Activated naive CD8-positive, alpha-beta T cell treated with anti-CD3 and anti-CD28 coated beads, Interleukin-2, amount 50 U/mL, for 16 hours (primary cell): ENCODE results near the gene STAMBPL1.
"Not testable (repeated sequence)": the region's sequence is repeated elsewhere in the genome, so short reads cannot be mapped to it uniquely, and the experiment has no call there.

ENCODE experiments used
- DNase-seq: peaks from one replicate; pipeline ENCODE4 v3.0.0-alpha.2; 2020; ENCODE audit warnings: low read depth, low spot score

Gene STAMBPL1

GRCh38 chr10:88919041-88919440, 39.0 kb downstream of the STAMBPL1 start:
- no peak for DNase-seq

GRCh38 chr10:88920198-88920597, 40.2 kb downstream of the STAMBPL1 start:
- DNase-seq: no peak

DNA sequence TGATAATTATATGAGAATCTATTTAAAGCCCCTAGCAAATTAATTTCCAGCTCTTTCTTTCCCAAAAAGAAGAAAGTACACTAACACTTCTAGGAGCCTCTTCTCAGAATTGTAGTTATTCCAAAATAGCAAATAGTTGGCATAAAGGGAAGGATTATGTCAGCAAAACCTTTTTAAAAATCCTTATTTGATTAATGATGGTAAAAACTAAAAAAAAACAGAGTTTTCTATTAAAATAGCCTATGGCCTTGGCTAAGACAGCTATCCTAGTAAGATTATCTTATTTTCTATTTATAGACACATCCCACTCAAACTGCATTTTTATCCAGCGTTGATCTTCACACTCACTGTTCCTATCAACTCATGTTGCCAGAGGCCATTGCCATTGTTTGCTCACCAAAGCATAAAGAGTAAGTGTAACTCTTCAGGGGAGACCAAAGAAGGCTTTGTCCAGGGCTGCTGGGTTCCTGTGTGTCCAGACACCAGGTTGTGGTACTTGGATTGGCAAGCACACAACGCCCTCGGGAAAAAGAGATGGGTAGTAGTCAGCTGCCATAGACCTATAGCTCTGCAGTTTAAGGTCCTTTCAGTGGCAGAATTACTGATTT, 41.0 kb downstream of the STAMBPL1 start:
- no peak for DNase-seq

DNA sequence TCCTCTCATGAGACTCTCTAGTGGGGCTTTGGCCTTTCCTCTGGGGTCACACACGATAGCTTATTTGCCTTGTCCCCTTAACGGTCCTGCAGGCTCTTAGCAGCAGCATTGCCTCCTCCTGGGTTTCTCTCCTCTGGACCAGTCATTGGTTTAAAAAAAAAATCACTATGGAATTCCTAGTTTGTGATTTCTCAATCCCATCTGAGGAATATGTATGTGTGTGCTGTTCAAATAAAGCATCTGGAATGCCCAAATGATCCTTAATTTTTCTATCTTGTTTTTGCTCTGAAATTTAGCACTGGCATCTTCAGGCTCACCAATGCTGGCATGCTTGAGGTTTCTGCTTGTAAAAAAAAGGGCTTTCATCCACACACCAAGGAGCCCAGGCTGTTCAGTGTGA, 42.0 kb downstream of the STAMBPL1 start:
- no peak for DNase-seq

GRCh38 chr10:88923520-88923919, 43.5 kb downstream of the STAMBPL1 start:
- no peak for DNase-seq

GRCh38 chr10:88926566-88927415, 46.7 kb downstream of the STAMBPL1 start:
- no peak for DNase-seq

GRCh38 chr10:88927416-88927690, 47.3 kb downstream of the STAMBPL1 start:
- no peak for DNase-seq

GRCh38 chr10:88928254-88928653, 48.2 kb downstream of the STAMBPL1 start:
- no peak for DNase-seq

GRCh38 chr10:88931548-88931947, 51.5 kb downstream of the STAMBPL1 start:
- DNase-seq: no peak

GRCh38 chr10:88932029-88932428, 52.0 kb downstream of the STAMBPL1 start:
- DNase-seq: not testable (repeated sequence)

DNA sequence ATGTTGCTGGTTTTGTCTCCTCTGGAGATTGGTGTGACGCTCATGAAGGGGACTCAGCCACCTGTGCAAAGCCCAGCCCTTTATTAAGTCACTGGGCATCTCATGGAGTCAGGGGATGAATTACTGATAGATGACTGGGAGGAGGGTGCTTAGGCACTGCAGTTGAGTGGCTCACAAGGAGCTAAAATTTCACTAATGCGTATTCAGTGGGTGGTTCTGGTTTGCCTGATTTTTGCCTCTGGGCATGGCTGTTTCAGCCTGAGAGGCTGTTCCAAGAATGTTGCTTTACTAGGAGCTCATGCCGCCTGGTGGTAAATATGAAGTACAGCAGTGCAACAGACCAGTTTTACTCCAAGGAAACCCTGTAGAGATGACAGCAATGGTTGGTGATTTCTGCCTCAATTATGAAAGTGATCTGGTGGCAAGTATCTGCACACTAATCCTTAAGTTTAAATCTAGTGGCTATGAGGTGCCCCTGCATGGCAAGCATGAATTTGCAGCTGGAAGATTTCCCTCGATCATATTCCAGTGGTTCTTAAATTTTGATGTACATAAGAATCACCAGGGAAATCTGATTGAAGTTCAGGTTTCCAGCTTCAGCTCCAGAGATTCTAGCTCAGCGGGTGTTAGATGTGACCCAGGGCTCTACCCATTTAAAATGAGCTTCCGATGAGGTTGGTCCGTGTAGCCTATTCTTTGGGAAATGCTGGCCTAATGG, 52.7 kb downstream of the STAMBPL1 start:
- no peak for DNase-seq

DNA sequence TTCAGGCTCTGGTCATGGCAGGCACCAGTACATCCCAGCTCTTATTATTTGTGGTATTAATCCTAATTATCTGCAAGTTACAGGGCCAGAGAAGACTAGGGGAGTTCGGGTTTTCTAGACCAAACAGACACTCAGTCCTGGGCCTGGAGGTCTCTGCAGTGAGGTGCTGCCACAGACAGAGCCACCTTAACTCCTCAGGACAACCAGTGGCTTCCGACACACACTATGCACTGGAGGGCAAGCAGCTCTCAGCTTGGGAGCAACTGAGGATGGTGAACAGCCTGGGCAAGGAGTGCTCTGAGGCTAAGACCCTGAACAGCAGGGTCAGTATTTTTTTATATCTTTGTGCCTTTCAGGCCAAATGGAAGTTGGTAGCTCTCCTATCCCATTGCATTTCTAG, 53.5 kb downstream of the STAMBPL1 start:
- DNase-seq: no peak

GRCh38 chr10:88934900-88935672, 55.0 kb downstream of the STAMBPL1 start:
- peak; percentile 55 for DNase-seq

- no peak for DNase-seq
Observed at GRCh38 chr10:88936656-88937055, 56.6 kb downstream of the STAMBPL1 start.

GRCh38 chr10:88938039-88938438, 58.0 kb downstream of the STAMBPL1 start:
- no peak for DNase-seq

DNA sequence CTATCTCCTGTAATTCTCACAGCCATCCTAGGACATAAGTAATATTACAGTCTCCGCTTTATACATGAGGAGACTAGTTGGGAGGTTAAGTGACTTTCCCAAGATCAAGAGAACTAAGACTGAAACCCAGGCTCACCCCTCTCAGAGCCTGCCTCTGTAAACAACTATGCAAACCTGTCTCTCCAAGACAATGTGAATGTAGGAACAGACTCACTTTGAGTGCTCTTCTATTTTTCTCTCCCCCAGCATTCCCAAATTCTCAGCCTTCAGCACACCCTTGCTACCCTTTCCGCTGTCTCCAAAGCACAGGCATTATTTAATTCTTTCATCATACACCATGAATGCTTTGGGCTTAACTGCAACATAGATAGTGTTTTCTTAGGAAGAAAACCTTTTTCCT, 58.9 kb downstream of the STAMBPL1 start:
- no peak for DNase-seq

DNA sequence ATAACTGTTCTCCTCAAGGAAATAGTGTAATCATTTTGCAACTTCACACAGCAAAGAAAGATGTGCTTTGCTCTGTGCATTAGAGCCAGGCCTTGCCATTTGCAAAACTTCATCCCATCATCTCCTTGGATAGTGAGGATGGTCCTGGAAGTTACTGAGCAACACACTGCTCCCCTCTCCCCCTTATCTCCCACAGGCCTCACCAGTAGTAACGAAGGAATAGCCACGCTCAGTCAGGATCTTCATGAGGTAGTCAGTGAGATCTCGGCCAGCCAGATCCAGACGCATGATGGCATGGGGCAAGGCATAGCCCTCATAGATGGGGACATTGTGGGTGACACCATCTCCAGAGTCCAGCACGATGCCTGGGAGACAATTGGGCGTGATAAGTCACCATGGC, 61.0 kb downstream of the STAMBPL1 start:
- no peak for DNase-seq

GRCh38 chr10:88943778-88944177, 63.7 kb downstream of the STAMBPL1 start:
- no peak for DNase-seq

DNA sequence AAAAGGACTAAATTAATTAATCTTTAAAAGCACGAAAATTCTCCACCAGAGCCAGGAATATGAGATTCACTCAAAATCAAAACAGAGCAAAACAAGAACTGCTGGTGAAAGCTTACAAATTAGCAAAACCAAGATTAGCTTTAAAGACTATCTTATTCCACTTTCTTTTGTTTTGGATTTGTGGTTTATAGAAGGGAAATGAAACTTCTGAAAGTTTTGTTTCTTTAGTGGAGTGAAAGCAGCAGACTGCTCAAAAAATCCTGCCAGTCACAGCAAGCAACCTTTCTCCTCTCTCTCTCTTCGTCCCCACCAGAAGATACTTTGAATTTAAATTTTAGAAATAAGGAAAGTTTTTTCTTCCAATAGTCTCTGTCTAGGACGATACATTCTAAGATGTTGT, 64.8 kb downstream of the STAMBPL1 start:
- no peak for DNase-seq

- DNase-seq: no peak
Observed at GRCh38 chr10:88946200-88946599, 66.2 kb downstream of the STAMBPL1 start.

DNA sequence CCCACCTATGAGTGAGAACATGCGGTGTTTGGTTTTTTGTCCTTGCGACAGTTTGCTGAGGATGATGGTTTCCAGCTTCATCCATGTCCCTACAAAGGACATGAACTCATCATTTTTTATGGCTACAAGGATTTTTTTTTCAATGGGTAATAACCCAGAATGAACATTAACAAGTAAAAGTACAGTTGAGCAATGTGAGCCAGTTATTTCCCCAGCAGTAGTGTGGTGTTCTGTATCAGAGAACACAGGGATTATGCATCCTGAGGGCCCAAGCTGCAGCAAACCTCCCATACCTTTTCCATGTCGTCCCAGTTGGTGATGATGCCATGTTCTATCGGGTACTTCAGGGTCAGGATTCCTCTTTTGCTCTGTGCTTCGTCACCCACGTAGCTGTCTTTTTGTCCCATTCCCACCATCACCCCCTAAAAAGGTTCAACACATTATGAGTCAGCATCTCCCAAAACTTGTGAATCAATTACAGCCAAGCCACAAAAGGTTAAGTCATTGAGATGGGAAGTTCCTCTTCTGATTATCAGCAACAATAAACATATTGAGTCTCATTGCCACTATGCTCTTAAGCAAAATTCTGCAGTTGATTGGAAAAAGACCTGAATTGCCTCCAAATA, 67.0 kb downstream of the STAMBPL1 start:
- no peak for DNase-seq

DNA sequence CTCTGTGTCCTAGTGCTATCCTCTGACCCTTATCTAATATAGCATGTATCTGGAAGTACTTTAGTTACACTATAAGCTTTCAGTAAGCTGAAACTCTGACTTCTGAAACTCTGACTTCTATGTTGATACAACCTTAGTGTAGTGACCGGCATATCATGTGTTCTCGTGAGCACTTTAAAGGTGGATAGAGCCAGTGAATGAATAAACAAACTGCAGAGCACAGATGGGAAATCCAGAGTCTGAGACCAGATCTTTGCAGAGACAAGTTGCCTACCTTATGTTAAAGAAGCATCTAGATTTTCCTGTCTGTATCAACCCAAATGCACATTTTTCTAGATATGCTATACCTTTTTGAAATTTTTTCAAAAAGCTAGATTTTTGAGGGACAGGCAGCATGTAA, 69.0 kb downstream of the STAMBPL1 start:
- DNase-seq: no peak
